Stimulated activated CD8-positive, alpha-beta memory T cell treated with anti-CD3 and anti-CD28 coated beads, Interleukin-2, amount 100 ng/mL, for 1 hour (primary cell): Measurements from ENCODE around the gene CRADD.
"Not testable (repeated sequence)": the region's sequence is repeated elsewhere in the genome, so short reads cannot be mapped to it uniquely, and the experiment has no call there.

Experiments
- DNase-seq, 2 donors: peaks; one replicate each; pipeline ENCODE4 v3.0.0-alpha.2; 2020; ENCODE audit warnings: low read depth in 2 of 2

Gene CRADD

DNA sequence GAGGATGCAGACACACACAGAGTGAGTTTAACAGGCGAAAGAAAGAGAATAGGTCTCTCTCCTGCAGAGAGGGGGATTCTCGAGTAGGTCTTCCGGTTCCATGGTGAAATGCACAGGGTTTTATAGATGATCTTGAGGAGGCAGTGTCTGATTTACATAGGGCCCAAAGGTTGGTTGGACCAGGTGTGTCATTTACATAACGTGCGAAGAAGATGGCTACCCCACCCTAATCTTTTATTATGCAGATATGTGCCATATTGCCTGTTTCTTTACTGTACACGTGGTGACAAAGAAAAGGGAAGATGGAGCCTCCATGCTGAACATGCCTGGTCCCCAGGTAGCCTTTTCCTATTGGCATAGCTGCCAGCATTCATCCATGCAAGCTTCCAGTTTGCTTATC lies 219.8 kb downstream of the CRADD start:
- DNase-seq: no peak

DNA sequence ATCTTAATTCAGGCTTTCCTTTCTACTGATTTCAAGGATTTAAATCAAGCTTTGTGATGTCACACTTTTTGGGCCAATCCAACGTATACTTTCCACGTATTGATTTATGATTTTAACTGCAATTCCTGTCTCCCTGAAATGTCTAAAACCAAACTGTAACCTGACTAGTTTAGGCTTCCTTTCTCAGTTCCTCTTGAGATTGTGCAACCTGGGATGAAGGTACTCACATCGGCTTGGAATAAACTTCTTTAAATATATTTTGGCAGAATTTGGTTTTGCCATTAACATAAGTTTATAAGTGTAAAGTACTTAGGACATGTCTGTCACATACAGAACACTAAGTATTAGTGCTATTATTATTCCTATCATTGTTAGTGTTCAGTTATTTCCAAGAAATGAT lies 224.6 kb downstream of the CRADD start:
- DNase-seq: no peak

DNA sequence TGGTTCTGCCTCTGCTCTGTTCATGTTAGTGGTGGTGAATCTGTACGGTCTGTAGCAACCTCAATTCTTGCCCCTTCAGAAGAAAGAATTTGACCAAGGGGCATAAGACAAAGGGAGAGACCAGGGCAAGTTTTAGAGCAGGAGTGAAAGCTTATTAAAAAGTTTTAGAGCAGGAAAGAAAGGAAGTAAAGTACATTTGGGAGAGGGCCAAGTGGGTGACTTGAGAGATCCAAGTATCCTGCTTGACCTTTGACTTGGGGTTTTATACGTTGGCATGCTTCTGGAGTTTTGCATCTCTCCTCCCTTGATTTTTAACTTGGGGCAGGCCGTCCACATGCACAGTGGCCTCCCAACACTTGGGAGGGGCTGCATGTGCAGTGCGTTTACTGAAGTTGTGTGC lies 225.0 kb downstream of the CRADD start:
- no peak for DNase-seq

DNA sequence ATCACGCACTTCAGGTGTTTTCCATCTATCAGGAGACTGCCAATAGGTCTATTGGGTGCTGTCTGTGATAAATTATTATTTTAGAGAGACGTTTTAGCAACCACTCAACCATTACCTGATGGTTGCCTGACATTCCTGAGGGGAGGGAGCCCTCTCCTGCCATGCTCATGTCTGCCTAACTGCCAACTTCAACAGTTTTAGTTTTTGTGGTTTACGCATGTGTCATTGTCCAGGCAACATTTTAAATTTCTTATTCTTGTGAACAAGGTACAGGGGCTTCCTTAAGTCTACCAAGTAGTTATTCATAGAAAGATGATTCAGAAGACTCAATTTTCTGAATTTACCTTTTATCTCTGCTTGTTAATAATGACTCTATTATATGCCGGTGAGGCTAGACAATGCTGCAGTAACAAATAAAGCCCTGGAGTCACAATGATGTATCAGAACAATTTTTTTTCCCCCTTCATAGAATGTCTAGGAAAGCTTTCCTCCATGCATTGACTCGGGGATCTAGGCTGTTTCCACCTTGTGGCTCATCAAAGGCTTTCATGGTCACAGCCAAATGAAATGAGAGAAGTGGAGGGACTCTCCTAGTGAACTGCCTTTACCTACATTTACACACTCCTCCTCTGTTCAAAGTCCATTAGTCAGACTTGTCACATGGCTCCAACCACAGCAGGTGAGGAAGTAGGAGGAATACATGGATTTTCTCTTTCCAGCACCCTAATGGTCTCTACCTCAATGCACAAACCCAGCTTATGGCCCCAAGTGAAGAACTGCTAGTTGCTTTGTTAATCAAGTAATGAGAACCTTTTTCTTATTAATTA lies 225.8 kb downstream of the CRADD start:
- DNase-seq: no peak

DNA sequence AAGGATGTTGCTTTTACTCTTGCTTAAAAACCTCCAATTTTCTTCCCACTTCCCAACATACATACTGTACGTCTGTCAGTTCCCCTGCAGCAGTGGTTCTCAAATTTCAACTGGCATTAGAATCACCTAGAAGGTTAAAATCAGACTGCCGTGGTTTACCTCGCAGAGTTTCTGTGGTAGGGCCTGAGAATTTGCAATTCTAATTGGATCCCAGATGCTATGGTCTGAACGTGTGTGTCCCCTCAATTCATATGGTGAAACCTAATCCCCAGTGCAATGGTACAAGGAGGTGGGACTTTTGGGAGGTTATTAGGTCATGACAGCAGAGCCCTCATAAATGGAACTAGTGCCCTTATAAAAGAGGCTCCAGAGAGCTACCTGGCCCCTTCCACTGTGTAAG lies 226.9 kb downstream of the CRADD start:
- DNase-seq: no peak

DNA sequence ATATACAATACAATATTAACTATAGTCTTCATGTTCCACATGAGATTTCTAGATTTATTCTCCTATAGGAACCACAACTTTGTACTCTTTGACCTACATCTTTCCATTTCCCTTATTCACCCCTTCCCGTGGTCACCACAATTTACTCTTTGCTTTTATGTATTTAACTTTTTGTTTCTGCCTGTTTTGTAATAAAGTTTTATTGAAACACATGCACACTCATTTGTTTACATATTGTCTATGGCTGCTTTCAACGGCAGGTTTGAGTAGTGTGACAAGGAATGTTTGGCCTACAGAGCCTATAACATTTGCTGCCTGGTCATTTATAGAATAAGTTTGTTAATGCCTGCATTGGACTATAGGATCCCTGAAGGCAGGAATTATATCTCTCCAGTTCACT lies 231.1 kb downstream of the CRADD start:
- no peak for DNase-seq

DNA sequence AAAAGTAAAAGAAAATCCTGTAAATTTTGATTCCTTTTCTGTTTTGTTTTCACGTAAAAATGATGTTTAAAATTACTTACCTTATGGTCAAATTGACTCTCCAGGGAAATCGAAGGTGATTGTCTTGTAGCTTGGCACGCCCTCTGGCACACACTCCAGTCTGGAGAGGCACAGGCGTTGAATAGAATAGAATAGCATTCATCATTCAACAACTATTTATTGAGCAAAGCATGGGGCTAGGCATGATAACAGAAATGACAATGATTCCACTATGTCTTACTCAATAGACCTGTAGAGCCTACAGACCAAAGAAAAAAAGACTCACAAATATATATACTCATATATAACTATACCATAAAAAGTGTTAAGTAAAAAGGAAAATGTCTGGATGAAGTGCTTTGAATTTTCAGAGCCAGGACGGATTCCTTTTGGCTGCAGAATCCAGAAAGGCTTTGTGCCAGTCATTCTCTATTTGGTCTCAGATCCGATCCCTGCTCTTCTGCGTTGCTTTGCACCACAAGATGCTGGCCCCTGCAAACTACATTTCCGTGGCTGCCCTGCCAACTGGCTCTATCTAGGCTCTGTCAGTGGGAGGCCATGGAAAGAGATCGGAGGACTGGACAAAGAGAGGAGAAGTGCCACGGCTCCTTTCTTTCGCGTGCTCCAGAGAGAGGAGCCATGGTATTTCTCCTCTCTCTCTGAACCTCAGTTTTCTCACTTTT lies 231.8 kb downstream of the CRADD start:
- no peak for DNase-seq

DNA sequence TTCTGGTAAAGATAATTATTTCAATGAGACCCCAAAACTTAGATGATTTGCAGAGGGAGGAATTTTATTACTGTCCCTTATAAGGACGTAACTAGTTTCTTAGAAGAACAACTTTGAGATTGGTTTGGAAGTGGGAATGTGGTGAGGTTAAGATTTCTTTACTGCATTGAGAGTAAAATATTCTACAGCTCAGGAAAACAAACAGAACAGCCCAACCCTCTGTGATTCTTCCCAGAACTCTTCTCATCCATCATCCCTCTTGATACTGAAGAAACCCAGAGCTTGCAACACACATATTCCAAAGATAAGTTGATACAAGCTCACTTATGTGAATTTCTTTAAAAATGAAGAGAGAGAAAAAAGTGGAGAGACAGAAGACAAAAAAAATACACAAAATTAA lies 234.2 kb downstream of the CRADD start:
- DNase-seq: no peak

DNA sequence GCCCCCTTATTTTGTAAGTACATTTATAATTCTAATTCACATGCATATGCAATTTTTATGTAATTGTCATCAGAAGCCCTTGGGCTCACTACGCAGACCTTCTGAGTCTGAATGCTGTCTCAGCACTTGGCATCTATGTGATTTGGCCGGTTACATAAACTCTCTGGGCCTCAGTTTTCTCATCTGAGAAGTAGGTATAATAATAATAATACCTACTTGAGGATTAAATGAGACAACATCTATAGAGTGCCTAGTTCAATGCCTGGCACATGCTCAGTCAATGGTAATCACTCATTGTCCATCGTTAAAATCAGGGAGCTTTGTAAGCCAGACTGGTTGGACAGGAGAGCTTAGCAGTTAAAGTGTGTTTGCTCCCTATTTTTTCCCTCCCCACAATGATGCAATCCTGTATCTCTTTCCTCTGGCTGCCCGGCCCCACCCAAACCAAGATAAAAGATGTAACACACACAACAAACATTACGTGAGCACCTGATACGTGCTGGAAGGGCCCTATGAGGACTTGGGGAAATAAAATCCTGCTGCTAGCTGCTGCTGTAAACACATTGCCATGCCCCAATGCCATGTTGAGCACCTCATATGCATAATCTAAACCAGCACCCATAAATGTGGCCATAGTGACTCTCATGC lies 235.0 kb downstream of the CRADD start:
- DNase-seq: no peak

DNA sequence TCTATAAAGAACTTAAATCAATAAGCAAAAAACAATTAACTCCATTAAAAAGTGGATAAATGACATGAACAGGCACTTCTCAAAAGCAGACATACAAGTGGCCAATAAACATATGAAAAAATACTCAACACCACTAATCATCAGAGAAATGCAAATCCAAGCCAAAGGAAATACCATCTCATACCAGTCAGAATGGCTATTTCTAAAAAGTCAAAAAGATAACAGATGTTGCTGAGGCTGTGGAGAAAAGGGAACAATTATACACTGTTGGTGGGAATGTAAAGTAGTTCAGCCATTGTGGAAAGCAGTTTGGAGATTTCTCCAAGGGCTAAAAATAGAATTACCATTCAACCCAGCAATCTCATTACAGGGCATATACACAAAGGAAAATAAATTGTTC lies 236.7 kb downstream of the CRADD start:
- DNase-seq: no peak

DNA sequence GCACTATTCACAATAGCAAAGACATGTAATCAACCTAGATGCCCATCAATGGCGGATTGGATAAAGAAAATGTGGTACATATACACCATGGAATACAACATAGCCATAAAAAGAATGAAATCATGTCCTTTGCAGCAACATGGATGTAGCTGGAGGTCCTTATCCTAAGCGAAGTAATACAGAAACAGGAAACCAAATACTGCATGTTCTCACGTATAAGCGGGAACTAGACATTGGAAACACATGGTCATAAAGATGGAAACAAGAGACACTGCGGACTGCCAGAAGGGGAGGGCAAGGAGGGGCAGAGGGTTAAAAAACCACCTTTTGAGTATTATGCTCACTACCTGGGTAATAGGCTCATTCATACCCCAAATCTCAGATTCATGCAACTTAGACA lies 237.1 kb downstream of the CRADD start:
- no peak for DNase-seq

DNA sequence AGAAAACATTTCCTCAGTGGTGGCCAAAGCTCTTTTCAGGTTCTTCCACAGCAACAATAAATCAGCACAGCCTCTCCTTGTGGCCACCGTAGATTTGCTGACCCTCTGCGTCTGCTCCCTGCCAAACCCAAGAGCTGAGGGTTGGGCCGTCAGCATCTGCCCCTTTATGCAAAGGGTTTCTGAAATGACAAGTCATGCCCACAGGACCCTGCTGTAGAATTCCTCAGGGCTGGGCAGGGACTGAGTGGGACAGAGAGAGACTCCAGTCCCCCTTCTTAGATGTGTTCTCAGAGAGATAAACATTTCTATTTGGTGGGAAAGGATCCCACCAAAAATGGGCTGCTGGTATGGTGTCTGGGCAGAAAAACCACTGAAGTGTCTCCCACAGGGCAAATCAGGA lies 238.2 kb downstream of the CRADD start:
- no peak for DNase-seq

DNA sequence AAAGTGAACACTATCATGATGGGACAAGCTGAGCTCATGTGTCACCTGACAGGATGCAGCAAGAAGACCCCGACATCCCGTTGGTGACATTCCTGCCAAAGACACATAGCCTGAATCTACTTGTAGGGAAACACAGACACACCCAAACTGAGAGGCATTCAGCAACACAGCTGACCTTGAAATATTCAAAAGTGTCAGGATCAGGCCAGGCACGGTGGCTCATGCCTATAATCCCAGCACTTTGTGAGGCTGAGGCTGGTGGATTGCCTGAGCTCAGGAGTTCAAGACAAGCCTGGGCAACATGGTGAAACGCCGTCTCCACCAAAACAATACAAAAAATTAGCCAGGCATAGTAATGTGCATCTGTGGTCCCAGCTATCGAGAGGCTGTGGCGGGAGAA lies 239.2 kb downstream of the CRADD start:
- DNase-seq: no peak

DNA sequence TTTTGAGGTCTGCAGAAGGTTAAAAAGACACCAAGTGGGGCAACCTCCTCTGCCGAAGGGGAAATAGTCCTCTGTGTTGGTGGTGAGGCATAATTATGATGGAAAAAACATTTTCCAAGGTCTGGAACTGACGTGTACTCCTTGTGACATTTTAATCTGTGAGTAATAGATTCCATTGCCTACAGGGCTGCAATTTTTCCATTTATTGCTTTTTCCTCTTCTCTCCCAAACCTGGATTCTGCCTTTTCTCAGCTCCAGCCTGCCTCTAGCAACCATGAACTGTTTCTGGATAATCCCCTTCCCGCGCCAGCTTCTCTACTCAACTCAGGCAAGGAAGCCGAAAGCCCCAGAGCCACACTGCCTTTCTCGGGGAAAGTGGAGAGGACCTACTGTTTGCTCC lies 241.1 kb downstream of the CRADD start:
- no peak for DNase-seq

DNA sequence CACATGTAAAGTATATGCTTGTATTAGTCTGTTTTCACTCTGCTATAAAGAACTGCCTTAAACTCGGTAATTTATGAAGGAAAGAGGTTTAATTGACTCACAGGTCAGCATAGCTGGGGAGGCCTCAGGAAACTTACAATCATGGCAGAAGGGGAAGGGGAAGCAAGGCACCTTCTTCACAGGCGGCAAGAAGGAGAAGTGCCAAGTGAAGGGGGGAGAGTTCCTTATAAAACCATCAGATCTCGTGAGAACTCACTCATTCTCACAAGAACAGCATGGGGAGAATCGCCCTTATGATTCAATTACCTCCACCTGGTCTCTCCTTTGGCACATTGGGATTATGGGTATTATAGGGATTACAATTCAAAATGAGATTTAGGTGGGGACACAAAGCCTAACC lies 241.7 kb downstream of the CRADD start:
- no peak for DNase-seq

DNA sequence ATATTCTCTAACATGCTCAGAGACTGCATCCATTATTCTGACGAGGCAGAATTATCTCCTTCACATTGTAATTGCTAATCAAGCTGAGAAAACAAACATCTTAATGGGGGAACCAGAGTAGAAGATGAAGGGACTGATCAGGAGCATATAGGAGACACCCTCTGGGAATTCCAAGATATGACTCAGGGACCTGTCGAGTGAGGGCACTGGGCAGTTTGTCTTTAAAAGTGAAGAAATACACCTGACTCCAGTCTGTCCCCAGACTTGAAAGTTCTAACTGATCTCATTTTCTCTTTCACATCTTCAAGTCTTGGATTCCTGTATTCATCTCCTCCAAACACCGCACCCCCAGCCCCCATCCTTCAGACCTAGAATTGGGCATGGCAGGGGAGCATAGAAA lies 244.3 kb downstream of the CRADD start:
- no peak for DNase-seq

DNA sequence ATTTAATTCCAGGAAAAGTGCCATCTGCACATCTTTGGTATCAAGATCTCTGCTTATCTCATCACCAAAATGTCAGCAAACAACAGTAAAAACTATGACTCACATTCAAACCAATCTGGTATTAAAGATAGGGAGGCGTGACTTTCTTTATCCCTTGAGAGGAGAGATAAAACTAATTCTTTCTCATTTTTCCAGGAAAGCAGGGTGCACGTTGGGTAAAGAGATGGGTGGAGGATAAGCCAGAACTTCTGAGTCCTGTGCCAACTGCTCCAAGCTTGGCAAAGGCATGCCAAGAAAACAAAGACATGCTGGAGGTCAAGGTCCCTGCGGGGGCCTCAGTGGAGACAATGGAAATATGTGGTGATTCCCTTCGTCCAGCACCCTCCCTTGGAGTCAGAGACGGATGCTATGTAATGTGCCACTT lies 245.4 kb downstream of the CRADD start:
- no peak for DNase-seq

DNA sequence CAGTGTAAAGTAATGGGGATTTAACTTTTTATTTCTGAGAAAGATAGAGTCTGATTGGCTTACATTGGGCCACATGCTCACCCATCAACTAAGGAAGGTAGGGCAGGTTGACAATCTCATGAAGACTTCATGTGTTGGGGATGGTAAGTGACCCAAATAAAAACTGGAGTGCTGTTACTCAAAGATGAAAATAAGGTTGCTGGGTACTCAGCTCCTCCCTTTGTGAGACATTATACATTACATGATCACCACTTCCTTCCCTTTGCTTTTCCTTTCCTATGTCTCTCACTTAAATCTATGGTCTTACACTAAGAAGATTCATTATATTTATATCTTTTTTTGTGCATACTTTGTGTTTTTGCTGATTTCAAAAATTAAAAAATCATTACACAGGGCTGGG lies 247.2 kb downstream of the CRADD start:
- no peak for DNase-seq

DNA sequence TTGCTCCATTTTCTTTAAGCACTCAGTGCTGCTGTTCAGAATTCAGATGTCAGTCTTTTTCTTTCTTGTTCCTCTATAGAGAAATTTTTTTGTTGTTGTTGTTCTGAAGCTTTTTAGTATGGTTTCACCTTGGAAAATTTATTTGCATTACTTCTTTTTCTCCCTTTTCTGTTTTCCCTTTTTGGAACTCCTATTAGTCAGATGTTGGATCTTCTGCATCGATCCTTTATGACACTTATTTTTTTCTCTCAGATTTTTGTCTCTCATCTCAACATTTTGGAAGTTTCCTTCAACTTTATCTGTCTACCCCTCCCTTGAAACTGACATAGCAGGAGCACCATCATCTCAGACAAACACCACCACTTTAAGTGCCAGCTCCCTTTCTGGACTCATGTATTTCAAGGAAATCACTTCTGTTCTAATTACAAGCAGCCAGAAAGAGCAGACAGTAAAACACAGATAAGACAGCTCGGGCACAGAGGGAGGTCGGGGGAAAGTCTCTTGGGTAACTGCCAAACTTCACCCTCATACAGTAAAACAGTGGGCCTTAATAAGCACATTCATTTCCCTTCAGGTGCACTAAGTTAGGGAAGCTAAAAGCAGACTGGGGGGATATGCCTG lies 248.5 kb downstream of the CRADD start:
- no peak for DNase-seq

DNA sequence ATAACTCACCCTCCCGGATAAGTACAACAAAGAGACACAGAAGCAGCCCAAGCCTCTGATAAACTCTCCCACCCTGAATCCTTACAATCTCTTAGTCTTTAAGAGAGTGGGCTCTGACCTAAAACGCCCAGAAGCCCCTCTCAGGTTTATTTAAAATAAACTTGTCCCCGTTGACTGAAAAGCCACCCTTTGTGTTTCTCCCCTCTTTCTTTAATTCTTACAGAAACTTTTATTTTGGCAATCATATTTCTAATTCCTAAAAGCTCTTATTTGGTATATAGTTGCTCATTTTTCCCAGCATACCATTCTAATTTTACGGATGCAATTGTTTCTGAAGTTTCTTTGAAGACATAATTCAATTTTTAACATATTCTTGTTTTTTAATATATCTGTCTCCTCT lies 249.1 kb downstream of the CRADD start:
- DNase-seq: no peak

DNA sequence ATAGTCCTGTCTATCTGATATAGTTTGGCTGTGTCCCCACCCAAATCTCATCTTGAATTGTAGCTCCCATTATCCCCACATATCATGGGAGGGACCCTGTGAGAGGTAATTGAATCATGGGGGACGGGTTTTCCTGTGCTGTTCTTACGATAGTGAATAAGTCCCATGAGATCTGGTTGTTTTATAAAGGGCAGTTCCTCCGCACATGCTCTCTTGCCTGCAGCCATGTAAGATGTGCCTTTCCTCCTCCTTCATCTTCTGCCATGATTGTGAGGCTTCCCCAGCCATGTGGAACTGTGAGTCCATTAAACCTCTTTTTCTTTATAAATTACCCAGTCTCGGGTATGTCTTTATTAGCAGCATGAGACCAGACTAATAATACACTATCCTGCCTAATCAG lies 251.9 kb downstream of the CRADD start:
- not testable (repeated sequence) for DNase-seq

DNA sequence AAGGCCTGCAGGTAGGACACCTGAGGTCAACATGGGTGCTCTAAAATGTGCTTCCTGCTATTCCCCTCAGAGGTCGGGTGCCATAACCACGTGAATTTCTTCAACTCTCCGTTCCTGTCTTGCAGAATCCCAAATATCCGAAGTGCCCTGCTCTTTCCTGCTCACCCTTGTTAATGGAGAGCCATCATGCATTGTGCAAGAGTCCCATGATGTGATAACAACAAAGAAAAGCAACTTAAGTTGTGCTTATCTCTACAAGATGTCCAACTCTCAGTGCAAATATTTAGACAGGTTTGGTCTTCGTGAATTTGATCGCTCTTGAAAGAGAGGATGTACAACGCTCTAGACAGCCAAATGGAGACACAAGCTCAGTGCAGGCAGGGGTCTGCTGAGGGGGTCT lies 260.6 kb downstream of the CRADD start:
- DNase-seq: no peak

DNA sequence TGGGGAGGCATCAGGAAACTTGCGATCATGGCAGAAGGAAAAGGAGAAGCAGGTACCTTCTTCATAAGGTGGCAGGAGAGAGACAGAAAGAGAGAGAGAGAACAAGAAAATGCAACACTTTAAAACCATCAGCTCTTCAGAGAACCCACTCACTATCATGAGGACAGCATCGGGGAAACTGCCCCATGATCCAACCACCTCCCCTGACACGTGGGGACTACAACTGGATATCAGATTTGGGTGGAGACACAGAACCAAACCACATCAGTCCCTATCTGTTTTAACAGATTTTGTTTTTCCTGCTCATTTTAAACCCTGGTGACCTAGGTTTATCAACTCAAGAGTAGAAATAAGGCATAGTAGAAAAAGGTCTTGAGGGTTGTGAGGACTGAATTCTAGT lies 261.1 kb downstream of the CRADD start:
- no peak for DNase-seq
